GM12878 (cell line): Measurements from ENCODE around the gene TMBIM6. TPM values are rescaled to one million over a fixed set of nuclear protein-coding genes. Genes with fewer than 3 reads are reported as not detected.

Experiments used
- ATAC-seq: fragments of 200-7000 bp; cut with Tn5 transposase; 3 replicates; pipeline ENCODE4 v1.9.1; 2020; ENCODE audit warnings: mild to moderate bottlenecking, moderate library complexity
- BruUV-seq: library from RNA; stranded (reverse); fragments of 400-500 nt; replicated peaks from 2 replicates; lab custom pipeline; 2021; lab: Mats Ljungman, UMichigan
- CTCF ChIA-PET: fragments of 300-600 bp; sonication (Branson Sonifier 250); formaldehyde crosslinking; extraction: SDS; loops from one replicate; lab custom pipeline; 2021; ENCODE audit warnings: inconsistent platforms; lab: Yijun Ruan, JAX
- POLR2A ChIA-PET: fragments of 350-600 bp; formaldehyde crosslinking; extraction: SDS; loops from one replicate; lab custom pipeline; 2021; ENCODE audit warnings: inconsistent platforms; lab: Charles Lee
- RAD21 ChIA-PET: fragments of 300-600 bp; sonication (Branson Sonifier 250); formaldehyde crosslinking; loops from one replicate; lab custom pipeline; 2023; ENCODE audit warnings: antibody characterized with exemption; ENCODE audit not compliant: unreplicated experiment; lab: Charles Lee
- SMC1A ChIA-PET: fragments of 300-600 bp; sonication (Branson Sonifier 250); formaldehyde crosslinking; loops from one replicate; lab custom pipeline; 2023; ENCODE audit not compliant: unreplicated experiment, uncharacterized antibody; lab: Charles Lee
- DNase-seq: peaks from one replicate; pipeline ENCODE4 v3.0.0-alpha.2; 2011; ENCODE audit warnings: low read depth, low spot score
- FAIRE-seq: peaks from 3 replicates; lab custom pipeline; 2011; peaks lifted over from hg19 to GRCh38; lab: Jason Lieb, UNC
- H2AFZ ChIP-seq: 2 replicates; pipeline ENCODE4 v1.6.0; 2011; ENCODE audit warnings: low read depth, low read length, control low read depth; ENCODE audit not compliant: control insufficient read depth
- H3K27ac ChIP-seq: 2 replicates; pipeline ENCODE4 v1.5.1; 2011; ENCODE audit warnings: control low read depth; ENCODE audit not compliant: control insufficient read depth, insufficient read depth
- H3K27me3 ChIP-seq, 2 experiments: replicated peaks in 1 of 2; 2 replicates each; pipeline versions ENCODE4 v1.6.0 to v1.6.1; 2011; ENCODE audit warnings: low read length in 1 of 2; ENCODE audit not compliant: control insufficient read depth in 2 of 2, insufficient read depth in 2 of 2
- H3K36me3 ChIP-seq, 2 experiments: 2 replicates each; pipeline ENCODE4 v1.5.1; 2011; ENCODE audit warnings: low read length in 1 of 2; ENCODE audit not compliant: control insufficient read depth in 2 of 2, insufficient read depth in 2 of 2
- H3K4me1 ChIP-seq: 2 replicates; pipeline ENCODE4 v1.6.1; 2011; ENCODE audit warnings: mild to moderate bottlenecking, low read length, moderate library complexity, mixed read lengths; ENCODE audit not compliant: control insufficient read depth, insufficient read depth
- H3K4me2 ChIP-seq: 2 replicates; pipeline ENCODE4 v1.6.0; 2011; ENCODE audit warnings: control low read depth; ENCODE audit not compliant: control insufficient read depth, insufficient read depth
- H3K4me3 ChIP-seq: fragments of 200-600 bp; sonication (generic); 2 replicates; pipeline ENCODE4 v1.5.1; 2016
- H3K79me2 ChIP-seq: 2 replicates; pipeline ENCODE4 v1.6.0; 2011; ENCODE audit warnings: low read length; ENCODE audit not compliant: control insufficient read depth, insufficient read depth
- H3K9ac ChIP-seq: 2 replicates; pipeline ENCODE4 v1.8.0; 2011; ENCODE audit warnings: low read length, control low read depth, mixed read lengths; ENCODE audit not compliant: control insufficient read depth, insufficient read depth
- H3K9me3 ChIP-seq: replicated peaks from 3 replicates; pipeline ENCODE4 v1.5.1; 2011; ENCODE audit warnings: mild to moderate bottlenecking, low read length; ENCODE audit not compliant: control insufficient read depth, insufficient read depth
- H4K20me1 ChIP-seq: 2 replicates; pipeline ENCODE4 v1.6.0; 2011; ENCODE audit not compliant: control insufficient read depth, insufficient read depth
- ATF7 ChIP-seq: fragments of 450-650 bp; IDR thresholded peaks from 2 replicates; pipeline ENCODE4 v1.6.1; 2016; ENCODE audit warnings: low read depth, mild to moderate bottlenecking
- CREB1 ChIP-seq: IDR thresholded peaks from 2 replicates; pipeline ENCODE4 v1.6.1; 2012; ENCODE audit warnings: low read depth, mild to moderate bottlenecking, inconsistent platforms
- DPF2 ChIP-seq: fragments of 450-650 bp; IDR thresholded peaks from 2 replicates; pipeline ENCODE4 v1.6.1; 2017; ENCODE audit warnings: mild to moderate bottlenecking
- EED ChIP-seq: sonication (generic); IDR thresholded peaks from 2 replicates; pipeline ENCODE4 v1.6.1; 2016; ENCODE audit warnings: antibody characterized with exemption, low read depth
- MEF2B ChIP-seq: fragments of 450-650 bp; IDR thresholded peaks from 2 replicates; pipeline ENCODE4 v1.6.1; 2018; ENCODE audit warnings: mild to moderate bottlenecking, moderate library complexity; ENCODE audit not compliant: partially characterized antibody, poor library complexity, severe bottlenecking
- MTA3 ChIP-seq: IDR thresholded peaks from 2 replicates; pipeline ENCODE4 v1.6.1; 2012; ENCODE audit warnings: low read length, inconsistent platforms, borderline replicate concordance
- MYB ChIP-seq: fragments of 150-350 bp; IDR thresholded peaks from 2 replicates; pipeline ENCODE4 v1.6.1; 2014; ENCODE audit warnings: mild to moderate bottlenecking, low read depth, low read length, borderline replicate concordance
- NFYA ChIP-seq: IDR thresholded peaks from 2 replicates; pipeline ENCODE4 v1.6.1; 2011; ENCODE audit warnings: low read depth, mild to moderate bottlenecking, low read length, improper control_type of control experiment, borderline replicate concordance
- STAT1 ChIP-seq: fragments of 450-650 bp; conservative IDR thresholded peaks from 2 replicates; pipeline ENCODE4 v1.6.1; 2014; ENCODE audit warnings: antibody characterized with exemption, mild to moderate bottlenecking
- STAT3 ChIP-seq: IDR thresholded peaks from 2 replicates; pipeline ENCODE4 v1.6.1; 2011; ENCODE audit warnings: low read depth, low read length, improper control_type of control experiment
- TAF1 ChIP-seq: IDR thresholded peaks from 2 replicates; pipeline ENCODE4 v1.6.1; 2011; ENCODE audit warnings: mild to moderate bottlenecking, low read depth, low read length, borderline replicate concordance
- TCF3 ChIP-seq: IDR thresholded peaks from 2 replicates; pipeline ENCODE4 v1.6.1; 2012; ENCODE audit warnings: low read depth, mild to moderate bottlenecking, low read length, borderline replicate concordance; ENCODE audit not compliant: insufficient read depth
- YBX1 ChIP-seq: fragments of 450-650 bp; IDR thresholded peaks from 2 replicates; pipeline ENCODE4 v1.6.1; 2016; ENCODE audit warnings: antibody characterized with exemption
- WGBS: methylation state at CpG from one replicate; pipeline ENCODE4 v1.1.6; 2016; ENCODE audit warnings: low lambda C conversion rate; ENCODE audit not compliant: insufficient replicate concordance, insufficient coverage; ENCODE audit errors: missing lambda C conversion rate; 5-methylcytosine and 5-hydroxymethylcytosine counted together
- in situ Hi-C: fragments of 300-500 bp; cut with MboI; formaldehyde crosslinking; loops from 9 replicates; pipeline ENCODE4 v1.14.3; 2018; ENCODE audit warnings: mixed read lengths
- intact Hi-C: fragments of 100-400 bp; cut with micrococcal nuclease; formaldehyde crosslinking; loops from one replicate; pipeline ENCODE4 v1.14.2; 2022; ENCODE audit not compliant: unreplicated experiment
- polyA plus RNA-seq, 11 experiments: library from polyadenylated mRNA; depleted of rRNA in 4 of 11; unstranded in 6 of 11; stranded (reverse) in 5 of 11; fragments of >200 nt; fragmentation: Nextera tagmentation in 4 of 11; fragmentation: Illumina TruSeq in 1 of 11; extraction: Ambion mirVana in 4 of 11; extraction: Trizol in 1 of 11; gene quantifications; 1 replicate in 1 of 11; 2 replicates in 10 of 11; pipeline versions ENCODE4 v1.2.1 to v1.2.3, GENCODE V29; 2011 to 2016; ENCODE audit warnings: inconsistent platforms in 2 of 11, missing spikeins in 2 of 11, low read depth in 1 of 11
- total RNA-seq, 4 experiments: library from RNA; depleted of rRNA in 3 of 4; stranded (reverse); fragments of >200 nt in 3 of 4; fragmentation: Illumina TruSeq in 1 of 4; extraction: Trizol in 1 of 4; gene quantifications; 2 replicates each; pipeline versions ENCODE4 v1.2.1 to v1.2.3, GENCODE V29; 2013 to 2021
- TF ChIP-seq, protein P1 (sequence below): fragments of 450-650 bp; formaldehyde crosslinking; IDR thresholded peaks from 2 replicates; pipeline ENCODE4 v1.4.0; 2022; ENCODE audit warnings: mild to moderate bottlenecking, moderate library complexity

Gene TMBIM6
- total and polyA plus RNA-seq, 10 of the 15 experiments (the other 5 are each of a cell fraction or from before 2014, with no cell fraction given) = 224 to 1,192 (median 379) TPM

DNA sequence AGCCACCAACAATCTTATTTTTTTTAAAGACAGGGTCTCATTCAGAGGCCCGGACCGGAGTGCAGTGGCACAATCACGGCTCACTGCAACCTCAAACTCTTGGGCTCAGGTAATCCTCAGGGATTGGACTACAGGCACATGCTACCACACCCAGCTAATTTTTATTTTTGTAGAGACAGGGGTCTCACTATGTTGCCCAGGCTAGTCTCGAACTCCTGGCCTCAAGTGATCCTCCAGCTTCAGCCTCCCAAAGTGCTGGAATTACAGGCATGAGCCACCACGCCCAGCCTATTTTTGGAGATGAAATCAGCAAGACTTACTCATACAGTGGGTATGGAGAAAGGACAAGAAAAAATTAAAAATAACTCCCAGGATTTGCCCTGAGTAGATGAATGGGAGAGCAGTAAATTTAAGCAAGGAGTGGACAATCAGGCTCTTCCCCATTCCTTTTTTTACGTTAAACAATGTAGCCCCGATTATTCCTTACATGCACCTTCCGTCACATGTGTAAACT lies 47.4 kb upstream of the TMBIM6 start:
- ChIA-PET RAD21 (no interaction called here), SMC1A (interaction anchor here (1.2 to 8.5 kb wide), 4 partner anchors 10 to 31 kb away, joined by 3 to 131 read pairs (median 64); no protein-coding TSS in a partner anchor), CTCF (interaction anchor here (1.0 to 7.7 kb wide), 2 partner anchors 10 kb away, joined by 3 to 66 read pairs; no protein-coding TSS in a partner anchor), POLR2A (interaction anchor here (7.9 kb wide), 1 partner anchor 10 kb away, joined by 86 read pairs; no protein-coding TSS in a partner anchor)
- TF ChIP-seq EED (no peak), MYB (no peak), CREB1 (no peak), MEF2B (no peak), STAT3 (no peak), STAT1 (no peak), MTA3 (no peak), NFYA (no peak), DPF2 (no peak), TAF1 (no peak), TCF3 (no peak), ATF7 (no peak), YBX1 (no peak)
- TF ChIP-seq, protein P1, sequence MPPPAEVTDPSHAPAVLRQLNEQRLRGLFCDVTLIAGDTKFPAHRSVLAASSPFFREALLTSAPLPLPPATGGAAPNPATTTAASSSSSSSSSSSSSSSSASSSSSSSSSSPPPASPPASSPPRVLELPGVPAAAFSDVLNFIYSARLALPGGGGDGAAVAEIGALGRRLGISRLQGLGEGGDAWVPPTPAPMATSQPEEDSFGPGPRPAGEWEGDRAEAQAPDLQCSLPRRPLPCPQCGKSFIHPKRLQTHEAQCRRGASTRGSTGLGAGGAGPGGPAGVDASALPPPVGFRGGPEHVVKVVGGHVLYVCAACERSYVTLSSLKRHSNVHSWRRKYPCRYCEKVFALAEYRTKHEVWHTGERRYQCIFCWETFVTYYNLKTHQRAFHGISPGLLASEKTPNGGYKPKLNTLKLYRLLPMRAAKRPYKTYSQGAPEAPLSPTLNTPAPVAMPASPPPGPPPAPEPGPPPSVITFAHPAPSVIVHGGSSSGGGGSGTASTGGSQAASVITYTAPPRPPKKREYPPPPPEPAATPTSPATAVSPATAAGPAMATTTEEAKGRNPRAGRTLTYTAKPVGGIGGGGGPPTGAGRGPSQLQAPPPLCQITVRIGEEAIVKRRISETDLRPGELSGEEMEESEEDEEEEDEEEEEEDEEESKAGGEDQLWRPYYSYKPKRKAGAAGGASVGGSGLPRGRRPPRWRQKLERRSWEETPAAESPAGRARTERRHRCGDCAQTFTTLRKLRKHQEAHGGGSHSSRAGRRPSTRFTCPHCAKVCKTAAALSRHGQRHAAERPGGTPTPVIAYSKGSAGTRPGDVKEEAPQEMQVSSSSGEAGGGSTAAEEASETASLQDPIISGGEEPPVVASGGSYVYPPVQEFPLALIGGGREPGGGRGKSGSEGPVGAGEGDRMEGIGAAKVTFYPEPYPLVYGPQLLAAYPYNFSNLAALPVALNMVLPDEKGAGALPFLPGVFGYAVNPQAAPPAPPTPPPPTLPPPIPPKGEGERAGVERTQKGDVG (CRISPR knock-in tag) = no peak
- 98% methylated on average over 8 of the region's 8 CpGs for WGBS
- no peak overlapping the region for H2AFZ ChIP-seq
- intact Hi-C loops (no loop called here), in situ Hi-C loops (no loop called here)
- H3K4me3 ChIP-seq = no peak overlapping the region
- H3K9ac ChIP-seq = no peak overlapping the region
- H3K36me3 ChIP-seq = no peaks in the 10 kb centered on the region
- DNase-seq (no peak), ATAC-seq (no peak), FAIRE-seq (no peak)
- H3K4me2 ChIP-seq = no peak overlapping the region
- no peaks in the 10 kb centered on the region for H4K20me1 ChIP-seq
- no peaks in the 10 kb centered on the region for H3K9me3 ChIP-seq
- no peak overlapping the region for H3K27ac ChIP-seq
- peaks cover 85% of the 10 kb centered on the region for H3K79me2 ChIP-seq
- no TSS peak for BruUV-seq
- H3K27me3 ChIP-seq = no peaks in the 10 kb centered on the region
- H3K4me1 ChIP-seq = peaks cover 44% of the 10 kb centered on the region
